HG03108 (cell line): ENCODE measurements around the gene USP44.
A peak's percentile ranks its signal among the peaks of the same experiment; 100 is the strongest.
"Not testable (repeated sequence)": the region's sequence is repeated elsewhere in the genome, so short reads cannot be mapped to it uniquely, and the experiment has no call there.

Source experiments
- ATAC-seq: cut with Tn5 transposase; IDR thresholded peaks from one replicate; pipeline ENCODE4 v1.9.1; 2021; ENCODE audit warnings: moderate library complexity; ENCODE audit not compliant: unreplicated experiment

The USP44 gene

GRCh38 chr12:95551305-95551704 lies at the start of gene USP44:
Gene USP44 (minus strand): TSS chr12:95551476. CDS start chr12:95534256, 17,220 bp downstream.
- no peak for ATAC-seq

GRCh38 chr12:95600567-95600966 lies 49.3 kb upstream of the USP44 start:
- no peak for ATAC-seq

DNA sequence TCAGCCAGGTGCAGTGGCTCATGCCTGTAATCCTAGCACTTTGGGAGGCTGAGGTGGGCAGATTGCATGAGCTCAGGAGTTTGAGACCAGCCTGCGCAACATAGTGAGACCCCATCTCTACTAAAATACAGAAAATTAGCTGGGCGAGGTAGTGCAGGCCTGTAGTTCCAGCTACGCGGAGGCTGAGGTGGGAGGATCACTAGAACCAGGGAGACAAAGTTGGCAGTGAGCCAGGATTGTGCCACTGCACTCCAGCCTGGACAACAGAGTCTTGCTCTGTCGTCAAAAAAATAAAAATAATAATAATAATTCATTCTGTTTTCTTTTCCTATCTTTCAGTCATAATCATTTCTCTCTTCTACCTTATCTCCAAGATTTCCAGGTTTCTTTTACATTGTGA lies 48.6 kb upstream of the USP44 start:
- no peak for ATAC-seq

DNA sequence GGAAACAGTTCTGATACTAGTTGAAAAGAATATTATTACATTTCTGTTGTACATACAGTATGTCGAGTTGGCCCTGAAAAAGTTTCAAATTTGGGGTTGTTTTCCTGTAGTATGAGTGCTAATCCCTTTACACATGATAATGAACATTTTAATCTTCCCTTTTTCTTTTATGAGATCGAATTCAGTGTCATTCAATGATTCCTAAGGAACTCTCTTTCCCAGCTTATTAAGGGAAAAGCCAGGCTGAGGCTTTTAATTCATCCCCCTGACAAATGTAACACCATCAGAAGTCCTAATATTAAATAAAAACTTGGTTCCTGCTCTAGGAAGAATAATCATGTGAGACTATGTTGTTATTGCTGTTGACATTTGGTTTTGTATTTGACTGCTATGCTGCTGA lies 42.9 kb upstream of the USP44 start:
- no peak for ATAC-seq

GRCh38 chr12:95593266-95593871 lies 42.1 kb upstream of the USP44 start:
- ATAC-seq: no peak

GRCh38 chr12:95591731-95592130 lies 40.5 kb upstream of the USP44 start:
- ATAC-seq: no peak

GRCh38 chr12:95590775-95591174 lies 39.5 kb upstream of the USP44 start:
- no peak for ATAC-seq

DNA sequence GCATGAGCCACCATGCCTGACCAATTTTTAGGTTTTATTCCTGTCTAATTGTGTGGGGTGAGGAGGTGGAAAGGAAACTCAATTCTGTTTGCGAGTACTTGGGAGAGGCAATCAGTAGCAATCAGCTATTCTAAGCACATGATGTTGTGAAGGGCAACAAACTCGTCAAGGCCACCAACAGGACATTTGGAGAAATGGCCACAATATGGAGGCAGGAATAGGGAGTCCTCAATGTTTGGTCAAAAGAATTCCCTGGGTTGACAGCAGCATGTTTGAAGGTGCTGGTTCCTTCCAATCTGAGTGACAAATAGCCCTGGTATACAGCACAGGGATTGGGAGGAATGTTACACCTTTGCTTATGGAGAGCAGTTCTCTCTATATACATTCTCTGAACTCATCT lies 32.7 kb upstream of the USP44 start:
- no peak for ATAC-seq

- ATAC-seq: no peak
Observed at GRCh38 chr12:95582230-95583058, 31.2 kb upstream of the USP44 start.

GRCh38 chr12:95577820-95578219 lies 26.5 kb upstream of the USP44 start:
- ATAC-seq: no peak

DNA sequence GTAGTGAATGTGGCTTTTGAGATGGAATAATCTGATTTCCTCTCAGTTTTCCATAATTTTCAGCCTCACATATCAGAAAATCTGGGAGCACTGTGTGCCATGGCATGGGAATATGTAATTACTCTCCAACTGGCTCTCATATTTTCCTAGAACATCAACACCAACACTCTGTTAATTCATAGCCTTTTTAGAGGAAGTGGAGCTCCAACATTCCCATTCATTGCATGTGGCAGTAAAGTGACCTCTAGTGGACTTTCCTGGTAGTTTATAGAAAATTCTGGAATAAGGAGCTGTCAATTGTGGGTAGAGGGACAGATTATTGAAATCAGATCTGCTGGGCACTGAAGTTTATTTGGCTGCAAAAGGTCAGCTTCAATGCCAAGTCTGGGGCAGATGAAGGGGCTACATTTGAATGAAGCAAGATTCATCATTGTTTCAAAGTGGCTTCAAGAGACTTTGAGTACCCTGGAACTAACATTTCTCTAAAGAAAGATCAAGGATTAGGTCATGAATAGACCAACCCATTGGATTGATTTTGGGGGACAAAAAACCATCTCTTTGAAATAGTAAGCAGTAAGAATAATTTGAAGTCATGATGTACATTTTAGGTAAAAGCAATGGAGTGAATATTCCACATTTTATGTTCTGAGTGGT lies 23.6 kb upstream of the USP44 start:
- no peak for ATAC-seq

DNA sequence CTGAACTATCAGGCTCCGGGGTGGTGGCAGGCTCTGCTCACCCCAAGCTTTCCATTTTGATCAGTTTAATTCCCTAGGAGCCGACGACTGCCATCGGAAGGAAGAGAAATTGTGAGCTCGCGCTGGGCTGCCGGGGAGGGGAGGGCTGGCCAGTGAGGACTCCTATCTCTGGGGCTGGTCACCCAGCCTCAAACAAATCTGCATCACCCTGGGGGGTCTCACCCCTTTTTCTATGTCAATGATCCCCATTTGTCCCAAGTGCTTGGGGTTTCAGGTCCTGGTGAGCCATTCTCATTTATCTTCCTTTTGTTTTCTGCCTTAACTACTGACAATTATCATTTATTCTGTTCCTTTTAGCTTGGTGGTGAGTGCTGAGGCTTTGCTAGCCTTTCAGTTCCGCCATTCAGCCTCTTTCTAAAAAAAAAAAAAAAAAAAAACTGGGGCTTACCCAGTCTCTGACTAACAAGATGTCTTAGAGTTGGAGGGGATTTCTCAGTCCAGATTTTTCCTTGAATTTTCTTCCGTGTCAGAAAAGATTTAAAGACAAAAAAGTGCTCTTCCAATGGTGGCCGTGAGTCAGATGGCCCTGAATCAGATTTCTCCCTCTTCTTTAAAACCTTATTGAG lies 22.8 kb upstream of the USP44 start:
- ATAC-seq: peak; percentile 59

GRCh38 chr12:95571369-95571768 lies 20.1 kb upstream of the USP44 start:
- no peak for ATAC-seq

- not testable (repeated sequence) for ATAC-seq
Observed at GRCh38 chr12:95568045-95568444, 16.8 kb upstream of the USP44 start.

- no peak for ATAC-seq
Observed at GRCh38 chr12:95557625-95558024, 6.3 kb upstream of the USP44 start.

- ATAC-seq: no peak
Observed at GRCh38 chr12:95554532-95555071, 3.3 kb upstream of the USP44 start.

GRCh38 chr12:95553197-95553943 lies 2.1 kb upstream of the USP44 start:
- no peak for ATAC-seq

- ATAC-seq: no peak
Observed at GRCh38 chr12:95551913-95552516, 739 bp upstream of the USP44 start.

DNA sequence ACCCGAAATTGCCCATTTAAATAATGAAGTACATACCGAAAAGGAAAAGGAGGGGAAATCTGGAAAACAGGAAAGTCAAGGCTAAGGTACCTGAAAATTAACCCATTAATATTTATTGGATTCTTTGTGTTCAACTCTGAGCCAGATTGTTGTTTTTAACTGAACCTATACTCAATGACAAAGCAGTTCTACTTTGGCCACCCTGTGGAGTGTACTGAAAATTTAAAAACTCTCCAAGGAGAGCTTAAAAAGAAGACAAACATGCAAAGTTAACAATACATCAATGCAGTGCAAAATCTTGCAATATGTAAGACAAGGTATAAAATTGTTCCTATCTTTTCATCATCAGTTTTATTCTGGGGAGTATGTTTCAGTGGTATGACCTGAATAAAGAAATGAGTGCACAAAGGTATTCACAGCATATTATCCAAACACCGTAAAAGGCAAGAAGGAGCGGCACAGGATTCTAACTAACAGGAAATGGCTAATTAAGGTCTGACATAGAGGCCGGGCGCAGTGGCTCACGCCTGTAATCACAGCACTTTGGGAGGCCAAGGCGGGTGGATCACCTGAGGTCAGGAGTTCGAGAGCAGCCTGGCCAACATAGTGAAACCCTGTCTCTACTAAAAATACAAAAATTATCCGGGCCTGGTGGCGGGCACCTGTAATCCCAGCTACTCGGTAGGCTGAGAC lies 1.7 kb downstream of the USP44 start:
- ATAC-seq: no peak
